H1 (cell line): ENCODE results near the gene FADS2. TPM values are rescaled to one million over a fixed set of nuclear protein-coding genes. Genes with fewer than 3 reads are reported as not detected.

Experiments
- EP300 ChIP-seq, 2 experiments: IDR thresholded peaks; 1 replicate in 1 of 2; 2 replicates in 1 of 2; pipeline ENCODE4 v1.6.1; 2011 to 2012; ENCODE audit warnings: low read depth in 2 of 2, low read length in 2 of 2, mild to moderate bottlenecking in 2 of 2, borderline replicate concordance in 1 of 2, inconsistent platforms in 1 of 2, moderate library complexity in 1 of 2
- HDAC6 ChIP-seq: IDR thresholded peaks from one replicate; pipeline ENCODE4 v1.7.1; 2012; ENCODE audit warnings: low read depth, mild to moderate bottlenecking, inconsistent platforms, low read length, moderate library complexity
- NRF1 ChIP-seq: IDR thresholded peaks from 2 replicates; pipeline ENCODE4 v1.6.1; 2011; ENCODE audit warnings: mild to moderate bottlenecking, low read depth, low read length, improper control_type of control experiment
- polyA plus RNA-seq, 7 experiments: library from polyadenylated mRNA; depleted of rRNA in 3 of 7; stranded (reverse) in 5 of 7; unstranded in 2 of 7; fragments of >200 nt in 5 of 7; fragments of 200-250 nt in 2 of 7; gene quantifications; 1 replicate in 5 of 7; 2 replicates in 1 of 7; 4 replicates in 1 of 7; pipeline versions ENCODE4 v1.2.1 to v1.2.3, GENCODE V29; 2011 to 2013; ENCODE audit warnings: missing spikeins in 2 of 7, mixed read lengths in 2 of 7
- total RNA-seq: library from RNA; stranded (reverse); fragmentation: NEBNext Ultra II Directional; extraction: Animal tissue kit (Norgen Biotek cat#: 25700); gene quantifications from 2 replicates; pipeline ENCODE4 v1.2.1, GENCODE V29; 2021
- TF ChIP-seq, protein P1 (sequence below): IDR thresholded peaks from 2 replicates; pipeline ENCODE4 v1.6.1; 2012; ENCODE audit warnings: inconsistent platforms
- TF ChIP-seq, protein P2 (sequence below): IDR thresholded peaks from 2 replicates; pipeline ENCODE4 v1.6.1; 2011; ENCODE audit warnings: low read length, improper control_type of control experiment

FADS2 gene
- total and polyA plus RNA-seq, 2 of the 8 experiments (the other 6 are each of a cell fraction or from before 2014, with no cell fraction given), result 499 to 701 TPM

DNA sequence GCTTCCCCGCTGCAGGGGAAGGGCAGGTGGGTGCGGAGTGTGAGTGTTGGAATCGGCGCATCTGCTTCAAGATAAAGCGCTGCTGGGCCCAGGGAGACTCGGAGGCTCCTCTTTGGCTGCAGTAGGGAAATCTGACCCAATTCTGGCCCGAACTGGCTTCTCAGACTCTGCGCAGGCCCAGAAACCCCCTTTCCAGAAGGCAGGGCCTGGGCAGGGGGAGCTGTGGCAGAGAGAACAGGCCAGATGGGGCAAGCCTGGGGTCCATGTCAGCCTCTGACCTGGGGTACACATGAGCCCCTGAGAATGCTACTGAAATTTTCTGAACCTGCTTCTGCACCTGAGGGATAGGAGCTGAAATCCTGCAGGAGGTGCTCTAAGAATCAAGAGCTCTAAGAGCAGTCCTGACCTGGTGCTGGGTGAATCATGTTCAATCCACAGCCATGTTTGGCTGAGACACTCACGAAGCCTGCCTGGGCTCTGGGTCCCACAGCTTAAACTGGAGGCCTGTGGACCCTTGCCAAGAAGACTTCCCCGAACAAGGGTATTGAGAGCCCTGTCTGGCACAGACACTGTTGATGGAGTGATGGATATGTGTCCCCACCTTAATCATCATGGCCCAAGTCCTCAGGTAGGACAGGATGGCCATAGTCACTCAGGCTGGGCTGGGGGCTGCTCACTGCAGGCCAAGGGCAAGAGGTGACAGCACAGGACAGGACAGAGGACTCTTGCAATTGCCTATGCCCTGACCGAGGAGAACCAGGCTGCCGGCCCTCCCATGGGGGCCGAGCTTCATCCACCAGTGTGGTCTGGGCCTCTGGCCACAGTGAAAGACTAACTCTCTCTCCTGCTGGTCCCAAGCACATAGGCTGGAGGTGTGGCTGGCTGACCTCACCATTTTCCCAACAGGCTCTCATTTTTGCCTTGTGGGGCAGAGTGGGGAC is 82.4 kb downstream of the FADS2 start (continued):
- no peak for TF ChIP-seq EP300 (IDR thresholded peaks at IDR 0.05; ENCODE audit: borderline replicate concordance in 1 of 2, low read depth in 2 of 2, low read length in 2 of 2)
- TF ChIP-seq HDAC6, result no peak
- TF ChIP-seq, protein P1, sequence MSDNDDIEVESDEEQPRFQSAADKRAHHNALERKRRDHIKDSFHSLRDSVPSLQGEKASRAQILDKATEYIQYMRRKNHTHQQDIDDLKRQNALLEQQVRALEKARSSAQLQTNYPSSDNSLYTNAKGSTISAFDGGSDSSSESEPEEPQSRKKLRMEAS, result no peak
- TF ChIP-seq NRF1, result no peak
- TF ChIP-seq, protein P2, sequence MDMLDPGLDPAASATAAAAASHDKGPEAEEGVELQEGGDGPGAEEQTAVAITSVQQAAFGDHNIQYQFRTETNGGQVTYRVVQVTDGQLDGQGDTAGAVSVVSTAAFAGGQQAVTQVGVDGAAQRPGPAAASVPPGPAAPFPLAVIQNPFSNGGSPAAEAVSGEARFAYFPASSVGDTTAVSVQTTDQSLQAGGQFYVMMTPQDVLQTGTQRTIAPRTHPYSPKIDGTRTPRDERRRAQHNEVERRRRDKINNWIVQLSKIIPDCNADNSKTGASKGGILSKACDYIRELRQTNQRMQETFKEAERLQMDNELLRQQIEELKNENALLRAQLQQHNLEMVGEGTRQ, result no peak
- TF ChIP-seq, all 59 proteins: peak for 0
